ENCODE measurements around the gene SYNE2.
"Not testable (repeated sequence)": the region's sequence is repeated elsewhere in the genome, so short reads cannot be mapped to it uniquely, and the experiment has no call there.

Gene SYNE2

DNA sequence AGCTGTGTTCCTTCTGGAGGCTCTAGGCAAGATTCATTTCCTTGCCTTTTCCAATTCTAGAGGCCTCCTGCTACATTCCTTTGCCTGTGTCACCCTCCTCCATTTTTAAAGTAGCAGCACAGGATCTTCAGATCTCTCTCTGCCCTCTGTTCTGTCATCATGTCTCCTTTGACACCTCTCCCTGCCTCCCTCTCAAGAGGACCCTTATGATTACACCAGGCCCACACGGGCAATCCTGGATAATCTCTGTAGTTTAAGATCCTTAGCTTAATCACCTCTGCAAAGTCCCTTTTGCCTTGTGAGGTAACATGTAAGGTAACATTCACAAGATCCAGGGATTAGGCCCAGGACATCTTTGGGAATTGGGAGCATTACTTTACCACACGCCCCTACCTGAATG, 155.2 kb downstream of the SYNE2 start:
- no peak for DNase-seq (ENCODE audit: low read depth in 4 of 4, low spot score in 1 of 4)

GRCh38 chr14:64012003-64012402, 159.2 kb downstream of the SYNE2 start:
- no peak for DNase-seq (ENCODE audit: low read depth in 4 of 4, low spot score in 1 of 4)

GRCh38 chr14:64012720-64013119, 159.9 kb downstream of the SYNE2 start:
- no peak for DNase-seq (ENCODE audit: low read depth in 4 of 4, low spot score in 1 of 4)

- no peak for DNase-seq (ENCODE audit: low read depth in 4 of 4, low spot score in 1 of 4)
These were observed 172.7 kb downstream of the SYNE2 start for GRCh38 chr14:64025479-64025878.

- DNase-seq (ENCODE audit: low read depth in 4 of 4, low spot score in 1 of 4) = no peak
These were observed 173.8 kb downstream of the SYNE2 start for GRCh38 chr14:64026600-64026999.

DNA sequence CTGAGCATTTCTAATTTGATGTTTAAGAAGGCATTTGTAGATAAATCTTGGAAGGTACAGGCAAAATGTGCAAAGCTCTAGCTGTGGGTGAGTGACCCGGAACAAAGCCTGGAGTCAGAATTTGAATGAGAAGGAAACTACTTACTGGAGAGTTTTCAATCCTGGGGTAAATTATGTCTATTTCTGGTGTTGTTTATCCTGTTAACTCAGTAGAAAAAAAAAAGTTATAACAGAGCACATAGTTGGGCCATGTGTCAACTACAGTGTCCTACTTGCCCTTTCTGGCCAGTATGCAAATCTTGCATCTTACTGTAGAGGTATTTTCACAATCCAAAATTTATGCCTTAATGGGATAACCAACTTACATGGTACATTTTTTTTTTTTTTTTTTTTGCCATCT, 182.3 kb downstream of the SYNE2 start:
- DNase-seq (ENCODE audit: low read depth in 4 of 4, low spot score in 1 of 4) = no peak

DNA sequence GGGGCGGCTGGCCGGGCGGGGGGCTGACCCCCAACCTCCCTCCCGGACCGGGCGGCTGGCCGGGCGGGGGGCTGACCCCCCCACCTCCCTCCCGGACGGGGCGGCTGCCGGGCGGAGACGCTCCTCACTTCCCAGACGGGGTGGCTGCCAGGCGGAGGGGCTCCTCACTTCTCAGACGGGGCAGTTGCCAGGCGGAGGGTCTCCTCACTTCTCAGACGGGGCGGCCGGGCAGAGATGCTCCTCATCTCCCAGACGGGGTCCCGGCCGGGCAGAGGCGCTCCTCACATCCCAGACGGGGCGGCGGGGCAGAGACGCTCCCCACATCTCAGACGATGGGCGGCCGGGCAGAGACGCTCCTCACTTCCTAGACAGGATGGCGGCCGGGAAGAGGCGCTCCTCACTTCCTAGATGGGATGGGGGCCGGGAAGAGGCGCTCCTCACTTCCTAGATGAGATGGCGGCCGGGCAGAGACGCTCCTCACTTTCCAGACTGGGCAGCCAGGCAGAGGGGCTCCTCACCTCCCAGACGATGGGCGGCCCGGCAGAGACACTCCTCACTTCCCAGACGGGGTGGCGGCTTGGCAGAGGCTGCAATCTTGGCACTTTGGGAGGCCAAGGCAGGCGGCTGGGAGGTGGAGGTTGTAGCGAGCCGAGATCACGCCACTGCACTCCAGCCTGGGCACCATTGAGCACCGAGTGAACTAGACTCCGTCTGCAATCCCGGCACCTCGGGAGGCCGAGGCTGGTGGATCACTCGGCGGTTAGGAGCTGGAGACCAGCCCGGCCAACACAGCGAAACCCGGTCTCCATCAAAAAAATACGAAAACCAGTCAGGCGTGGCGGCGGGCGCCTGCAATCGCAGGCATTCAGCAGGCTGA, 185.3 kb downstream of the SYNE2 start:
- DNase-seq (ENCODE audit: low read depth in 4 of 4, low spot score in 1 of 4) = not testable (repeated sequence)

GRCh38 chr14:64038841-64039542, 186.2 kb downstream of the SYNE2 start:
- DNase-seq (ENCODE audit: low read depth in 4 of 4, low spot score in 1 of 4) = no peak

- DNase-seq (ENCODE audit: low read depth in 4 of 4, low spot score in 1 of 4) = no peak
These were observed 187.2 kb downstream of the SYNE2 start for GRCh38 chr14:64040044-64040443.

GRCh38 chr14:64043296-64043695, 190.5 kb downstream of the SYNE2 start:
- not testable (repeated sequence) for DNase-seq (ENCODE audit: low read depth in 4 of 4, low spot score in 1 of 4)

GRCh38 chr14:64045091-64045490, 192.3 kb downstream of the SYNE2 start:
- no peak for DNase-seq (ENCODE audit: low read depth in 4 of 4, low spot score in 1 of 4)

DNA sequence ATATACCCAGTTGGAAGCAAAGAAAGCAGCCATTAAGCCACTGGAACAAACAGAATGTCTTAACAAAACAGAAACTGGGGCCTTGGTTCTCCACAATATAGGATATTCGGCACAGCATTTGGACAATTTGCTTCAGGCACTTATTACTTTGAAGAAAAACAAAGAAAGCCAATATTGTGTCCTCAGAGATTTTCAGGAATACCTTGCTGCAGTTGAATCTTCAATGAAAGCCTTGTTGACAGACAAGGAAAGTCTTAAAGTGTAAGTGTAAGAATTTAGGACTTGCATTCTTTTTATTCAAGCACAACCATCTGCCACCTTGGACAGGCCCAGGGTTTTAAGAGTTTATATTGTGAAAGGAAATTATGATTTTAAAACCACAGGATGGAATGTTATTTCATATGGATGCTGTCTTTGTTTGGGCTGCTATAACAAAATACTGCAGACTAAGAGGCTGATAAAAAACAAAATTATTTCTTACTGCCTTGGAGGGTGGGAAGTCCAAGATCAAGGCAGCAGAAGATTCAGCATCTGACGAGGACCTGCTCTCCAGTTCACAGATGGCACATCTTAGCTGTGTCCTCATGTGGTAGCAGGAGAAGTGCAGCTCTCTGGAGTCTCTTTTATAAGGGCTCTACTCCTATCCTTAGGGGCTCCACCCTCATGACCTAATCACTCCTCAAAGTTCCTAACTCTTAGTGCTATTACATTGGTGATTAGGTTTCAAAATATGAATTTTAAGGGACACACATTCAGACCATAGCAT, 197.0 kb downstream of the SYNE2 start:
- DNase-seq (ENCODE audit: low read depth in 4 of 4, low spot score in 1 of 4) = no peak

DNA sequence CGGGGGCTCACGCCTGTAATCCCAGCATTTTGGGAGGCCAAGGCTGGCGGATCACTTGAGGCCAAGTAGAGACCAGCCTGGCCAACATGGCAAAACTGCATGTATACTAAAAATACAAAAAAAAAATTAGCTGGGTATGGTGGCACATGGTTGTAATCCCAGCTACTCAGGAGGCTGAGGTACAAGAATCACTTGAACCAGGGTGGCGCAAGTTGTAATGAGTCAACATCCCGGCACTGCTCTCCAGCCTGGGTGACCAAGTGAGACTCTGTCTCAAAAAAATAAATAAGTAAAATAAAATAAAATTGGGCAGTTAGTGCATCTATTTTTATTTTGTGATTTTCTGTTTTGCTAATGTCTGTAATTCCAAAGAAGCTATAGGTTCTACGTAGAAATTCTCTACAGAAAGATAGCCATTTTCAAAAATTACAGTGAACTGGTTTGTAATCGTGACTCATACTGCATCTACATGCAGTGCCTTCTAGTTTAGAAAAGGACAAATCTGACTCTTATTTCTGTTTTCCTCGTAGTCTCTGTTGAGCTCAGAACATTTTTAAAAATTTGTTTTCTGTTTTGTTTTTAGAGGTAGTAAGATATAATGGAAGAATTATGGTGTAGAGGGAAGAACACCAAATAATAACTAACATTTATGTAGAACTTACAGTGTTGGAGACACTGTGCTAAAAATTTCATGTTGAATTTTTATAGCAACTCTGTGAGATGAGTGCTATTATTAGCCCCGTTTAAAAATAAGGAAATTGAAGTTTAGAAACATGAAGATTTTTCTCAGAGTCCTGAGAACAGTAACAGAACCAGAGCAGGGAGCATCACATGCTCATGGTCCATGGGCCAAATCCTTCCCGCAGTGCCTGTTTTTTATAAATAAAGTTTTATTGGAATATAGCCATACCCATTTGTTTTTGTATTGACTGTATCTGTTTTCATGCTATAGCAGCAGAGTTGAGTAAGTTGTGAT, 201.2 kb downstream of the SYNE2 start:
- no peak for DNase-seq (ENCODE audit: low read depth in 4 of 4, low spot score in 1 of 4)

GRCh38 chr14:64059454-64060198, 206.8 kb downstream of the SYNE2 start:
- DNase-seq (ENCODE audit: low read depth in 4 of 4, low spot score in 1 of 4) = no peak

DNA sequence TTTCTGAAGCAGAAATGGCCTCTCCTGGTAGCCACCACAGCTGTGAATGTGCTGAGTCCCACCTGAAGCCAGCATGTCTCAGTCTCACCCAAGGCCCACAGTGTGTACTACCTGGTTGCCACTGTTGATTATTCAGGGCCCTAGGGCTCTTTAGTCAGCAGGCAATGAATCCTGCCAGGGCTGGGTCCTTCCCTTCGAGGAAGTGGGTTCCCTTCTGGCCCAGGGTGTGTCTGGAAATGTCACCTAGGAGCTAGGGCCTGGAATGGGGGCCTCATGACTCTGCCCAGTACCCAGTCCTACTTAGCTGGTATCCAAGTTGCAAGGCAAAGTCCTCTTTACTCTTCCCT, 207.4 kb downstream of the SYNE2 start:
- no peak for DNase-seq (ENCODE audit: low read depth in 4 of 4, low spot score in 1 of 4)

- no peak for DNase-seq (ENCODE audit: low read depth in 4 of 4, low spot score in 1 of 4)
These were observed 207.9 kb downstream of the SYNE2 start for GRCh38 chr14:64060648-64061096.

DNA sequence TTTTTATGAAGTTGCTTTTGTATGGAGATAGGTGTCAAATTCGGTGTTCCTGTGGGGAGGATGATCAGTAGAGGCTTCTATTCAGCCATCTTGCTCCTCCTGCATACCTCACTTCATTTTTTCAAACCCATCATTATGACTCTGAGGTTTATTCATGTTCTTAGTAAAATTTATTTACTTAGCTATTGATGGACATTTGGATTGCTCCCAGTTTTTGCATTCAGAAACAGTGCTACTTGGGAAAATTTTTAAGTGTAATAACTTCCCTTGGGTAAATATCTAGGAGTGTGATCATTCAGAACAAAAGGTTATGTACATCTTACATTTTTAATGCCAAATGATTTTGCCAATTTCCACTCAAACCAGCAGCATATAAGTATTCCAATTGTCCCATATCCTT, 208.3 kb downstream of the SYNE2 start:
- DNase-seq (ENCODE audit: low read depth in 4 of 4, low spot score in 1 of 4) = no peak

GRCh38 chr14:64061706-64062105, 208.9 kb downstream of the SYNE2 start:
- DNase-seq (ENCODE audit: low read depth in 4 of 4, low spot score in 1 of 4) = no peak

DNA sequence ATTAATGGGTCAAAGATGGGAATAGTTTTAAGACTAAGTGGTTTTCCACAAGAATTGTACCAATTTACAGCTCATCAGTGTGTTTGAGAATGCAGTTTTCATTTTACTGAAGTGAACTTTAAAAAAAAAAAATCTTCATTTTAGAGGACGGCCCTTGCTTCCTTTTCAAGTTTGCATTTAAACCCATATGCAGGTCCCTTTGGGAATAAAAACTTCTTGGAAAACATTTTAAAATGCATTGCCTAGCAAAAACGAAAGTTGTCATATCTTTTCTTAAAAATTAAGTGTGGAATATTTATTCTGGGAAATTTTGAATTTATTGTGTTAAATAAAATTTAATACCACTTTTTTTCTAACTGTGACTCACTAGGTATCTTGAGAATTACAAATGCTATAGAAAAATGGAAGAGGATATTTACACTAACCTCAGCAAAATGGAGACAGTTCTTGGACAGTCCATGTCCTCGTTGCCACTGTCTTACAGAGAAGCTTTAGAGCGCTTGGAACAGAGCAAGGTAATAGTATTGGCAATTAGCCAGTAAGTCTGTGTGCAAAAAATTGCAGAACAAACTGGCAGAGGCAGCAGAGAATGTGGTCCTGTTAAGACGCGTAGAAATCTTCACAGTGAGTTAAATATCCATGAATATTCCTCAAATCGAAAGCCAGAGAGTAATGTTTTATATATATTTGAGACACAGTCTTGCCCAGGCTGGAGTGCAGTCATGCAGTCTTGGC, 209.7 kb downstream of the SYNE2 start:
- no peak for DNase-seq (ENCODE audit: low read depth in 4 of 4, low spot score in 1 of 4)
